Measurements from ENCODE around the gene TOMM40.

DNA sequence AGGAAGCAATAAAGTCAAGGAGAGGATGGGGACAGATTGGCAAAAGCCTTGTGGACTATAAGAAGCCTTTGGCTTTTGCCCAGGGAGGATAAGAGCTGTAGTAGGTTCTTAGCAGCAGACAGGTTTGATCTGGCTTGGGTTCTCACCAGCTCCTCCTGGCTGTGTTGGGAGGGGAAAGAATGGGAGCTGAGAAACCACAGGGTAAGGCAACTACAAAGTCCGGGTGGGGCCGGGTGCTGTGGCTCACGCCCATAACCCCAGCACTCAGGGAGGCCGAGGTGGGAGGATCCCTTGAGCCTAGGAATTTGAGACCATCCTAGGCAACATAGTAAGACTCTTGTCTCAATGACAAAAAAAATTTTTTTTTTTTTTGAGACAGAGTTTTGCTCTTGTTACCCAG lies 24.4 kb upstream of the TOMM40 start:
- TF ChIP-seq, protein P1, sequence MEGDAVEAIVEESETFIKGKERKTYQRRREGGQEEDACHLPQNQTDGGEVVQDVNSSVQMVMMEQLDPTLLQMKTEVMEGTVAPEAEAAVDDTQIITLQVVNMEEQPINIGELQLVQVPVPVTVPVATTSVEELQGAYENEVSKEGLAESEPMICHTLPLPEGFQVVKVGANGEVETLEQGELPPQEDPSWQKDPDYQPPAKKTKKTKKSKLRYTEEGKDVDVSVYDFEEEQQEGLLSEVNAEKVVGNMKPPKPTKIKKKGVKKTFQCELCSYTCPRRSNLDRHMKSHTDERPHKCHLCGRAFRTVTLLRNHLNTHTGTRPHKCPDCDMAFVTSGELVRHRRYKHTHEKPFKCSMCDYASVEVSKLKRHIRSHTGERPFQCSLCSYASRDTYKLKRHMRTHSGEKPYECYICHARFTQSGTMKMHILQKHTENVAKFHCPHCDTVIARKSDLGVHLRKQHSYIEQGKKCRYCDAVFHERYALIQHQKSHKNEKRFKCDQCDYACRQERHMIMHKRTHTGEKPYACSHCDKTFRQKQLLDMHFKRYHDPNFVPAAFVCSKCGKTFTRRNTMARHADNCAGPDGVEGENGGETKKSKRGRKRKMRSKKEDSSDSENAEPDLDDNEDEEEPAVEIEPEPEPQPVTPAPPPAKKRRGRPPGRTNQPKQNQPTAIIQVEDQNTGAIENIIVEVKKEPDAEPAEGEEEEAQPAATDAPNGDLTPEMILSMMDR (IDR thresholded peaks at IDR 0.05; ENCODE audit: insufficient read depth, low read depth, low read length): no peak
- no peak for TF ChIP-seq EZH2 (IDR thresholded peaks at IDR 0.05; ENCODE audit: insufficient read depth, low read length)

All from astrocyte (in vitro differentiated cells and primary cell).